Measurements from ENCODE around the gene GNA15. TPM values are rescaled to one million over a fixed set of nuclear protein-coding genes. Genes with fewer than 3 reads are reported as not detected.
"Not testable (repeated sequence)": the region's sequence is repeated elsewhere in the genome, so short reads cannot be mapped to it uniquely, and the experiment has no call there.

GNA15 gene
- not detected for polyA plus RNA-seq (2013, experiment 1 of 2)
- polyA plus RNA-seq (2013, experiment 2 of 2) = not detected

GRCh38 chr19:3135961-3136683 lies at the start of gene GNA15:
Gene GNA15 (plus strand): TSS chr19:3136033. CDS start chr19:3136451, 418 bp downstream.
- H3K36me3 ChIP-seq (ENCODE audit: control insufficient read depth, insufficient read depth, low read length) = no peaks in the 10 kb centered on the region
- no peak within 1 kb of the TSS for H3K4me3 ChIP-seq (ENCODE audit: extremely low read depth, insufficient read depth, low read length, poor library complexity, severe bottlenecking)
- no peak within 1 kb of the TSS for H3K27ac ChIP-seq (ENCODE audit: low read depth, low read length, severe bottlenecking)
- WGBS, 2 experiments (ENCODE audit: insufficient coverage in 2 of 2) = 88 to 89% methylated on average over 27 to 31 of the region's 40 CpGs
- no peaks in the 10 kb centered on the region for H3K9me3 ChIP-seq (ENCODE audit: control insufficient read depth, low read length)
- no peaks in the 10 kb centered on the region for H3K4me1 ChIP-seq (ENCODE audit: control insufficient read depth, insufficient read depth, low read length, poor library complexity, severe bottlenecking)

- Histone ChIP-seq H3K9me3 (ENCODE audit: control insufficient read depth, low read length) (no peaks in the 10 kb centered on the region), H3K27ac (ENCODE audit: low read depth, low read length, severe bottlenecking) (no peak overlapping the region), H3K4me3 (ENCODE audit: extremely low read depth, insufficient read depth, low read length, poor library complexity, severe bottlenecking) (no peak overlapping the region), H3K4me1 (ENCODE audit: control insufficient read depth, insufficient read depth, low read length, poor library complexity, severe bottlenecking) (no peaks in the 10 kb centered on the region), H3K36me3 (ENCODE audit: control insufficient read depth, insufficient read depth, low read length) (no peaks in the 10 kb centered on the region)
- 84 to 91% methylated on average over 4 to 5 of the region's 10 CpGs for WGBS, 2 experiments (ENCODE audit: insufficient coverage in 2 of 2)
These were observed 48.1 kb upstream of the GNA15 start for GRCh38 chr19:3087769-3088168.

DNA sequence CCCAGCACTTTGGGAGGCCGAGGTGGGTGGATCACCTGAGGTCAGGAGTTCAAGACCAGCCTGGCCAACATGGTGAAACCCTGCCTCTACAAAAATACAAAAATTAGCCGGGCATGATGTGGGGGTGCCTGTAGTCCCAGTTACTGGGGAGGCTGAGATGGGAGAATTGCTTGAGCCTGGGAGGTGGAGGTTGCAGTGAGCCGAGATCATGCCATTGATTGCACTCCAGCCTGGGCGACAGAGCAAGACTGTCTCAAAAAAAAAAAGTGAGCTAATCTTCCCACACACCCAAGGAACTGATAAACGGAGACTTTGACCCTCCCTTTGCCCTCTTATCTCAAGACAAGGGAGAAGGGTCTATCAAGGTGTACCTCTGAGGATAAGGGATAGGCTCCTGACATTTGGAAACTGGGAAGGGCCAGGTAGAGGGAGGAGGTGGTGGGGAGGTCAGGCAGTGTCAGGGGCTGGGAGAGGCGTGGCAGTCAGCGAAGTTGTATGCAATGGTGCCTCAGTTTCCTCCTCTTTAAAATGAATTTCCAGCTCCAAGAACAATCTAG lies 46.5 kb upstream of the GNA15 start:
- not testable (repeated sequence) for H3K4me3 ChIP-seq (ENCODE audit: extremely low read depth, insufficient read depth, low read length, poor library complexity, severe bottlenecking); H3K27ac ChIP-seq (ENCODE audit: low read depth, low read length, severe bottlenecking); H3K36me3 ChIP-seq (ENCODE audit: control insufficient read depth, insufficient read depth, low read length); H3K9me3 ChIP-seq (ENCODE audit: control insufficient read depth, low read length); H3K4me1 ChIP-seq (ENCODE audit: control insufficient read depth, insufficient read depth, low read length, poor library complexity, severe bottlenecking)
- WGBS, 2 experiments (ENCODE audit: insufficient coverage in 2 of 2) = 83 to 100% methylated on average over 1 to 3 of the region's 7 CpGs

DNA sequence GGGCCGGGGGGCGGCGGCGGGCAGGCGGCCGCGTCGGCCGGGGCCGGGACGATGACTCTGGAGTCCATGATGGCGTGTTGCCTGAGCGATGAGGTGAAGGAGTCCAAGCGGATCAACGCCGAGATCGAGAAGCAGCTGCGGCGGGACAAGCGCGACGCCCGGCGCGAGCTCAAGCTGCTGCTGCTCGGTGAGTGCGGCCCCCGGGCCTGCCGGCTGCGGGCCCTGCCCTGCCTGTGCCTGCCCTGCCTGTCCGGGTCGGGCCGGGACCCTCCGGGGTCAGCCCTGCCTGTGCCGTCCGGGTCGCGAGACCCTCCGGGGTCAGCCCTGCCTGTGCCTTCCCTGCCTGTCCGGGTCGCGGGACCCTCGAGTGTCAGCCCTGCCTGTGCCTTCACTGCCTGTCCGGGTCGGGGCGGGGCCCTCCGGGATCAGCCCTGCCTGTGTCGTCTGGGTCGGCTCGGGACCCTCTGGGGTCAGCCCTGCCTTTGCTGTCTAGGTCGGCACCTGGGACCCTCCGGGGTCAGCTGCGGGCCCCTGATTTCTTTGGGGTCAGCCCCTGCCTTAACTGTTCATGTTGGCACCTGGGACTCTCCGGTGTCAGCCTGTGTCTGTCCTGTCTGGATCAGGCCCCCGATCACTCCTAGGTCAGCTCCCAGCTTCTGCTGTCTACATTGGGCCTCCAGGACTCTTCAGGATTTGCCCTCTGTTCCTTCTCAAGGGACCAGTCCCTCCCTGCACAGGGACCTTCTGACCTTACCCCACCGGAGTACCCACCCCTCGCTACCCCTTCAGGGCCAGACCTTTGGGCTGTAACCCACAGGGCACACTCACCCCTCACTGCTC lies 41.0 kb upstream of the GNA15 start:
- H3K36me3 ChIP-seq (ENCODE audit: control insufficient read depth, insufficient read depth, low read length) = no peaks in the 10 kb centered on the region
- H3K4me1 ChIP-seq (ENCODE audit: control insufficient read depth, insufficient read depth, low read length, poor library complexity, severe bottlenecking) = peaks cover 18% of the 10 kb centered on the region
- peak overlapping the region; percentile 85 for H3K4me3 ChIP-seq (ENCODE audit: extremely low read depth, insufficient read depth, low read length, poor library complexity, severe bottlenecking)
- 1 to 4% methylated on average over 43 to 53 of the region's 57 CpGs for WGBS, 2 experiments (ENCODE audit: insufficient coverage in 2 of 2)
- H3K27ac ChIP-seq (ENCODE audit: low read depth, low read length, severe bottlenecking) = no peak overlapping the region
- no peaks in the 10 kb centered on the region for H3K9me3 ChIP-seq (ENCODE audit: control insufficient read depth, low read length)

GRCh38 chr19:3095441-3096191 lies 40.2 kb upstream of the GNA15 start:
- Histone ChIP-seq H3K9me3 (ENCODE audit: control insufficient read depth, low read length) (no peaks in the 10 kb centered on the region), H3K4me1 (ENCODE audit: control insufficient read depth, insufficient read depth, low read length, poor library complexity, severe bottlenecking) (peaks cover 18% of the 10 kb centered on the region), H3K4me3 (ENCODE audit: extremely low read depth, insufficient read depth, low read length, poor library complexity, severe bottlenecking) (peak overlapping the region; percentile 85), H3K36me3 (ENCODE audit: control insufficient read depth, insufficient read depth, low read length) (no peaks in the 10 kb centered on the region), H3K27ac (ENCODE audit: low read depth, low read length, severe bottlenecking) (no peak overlapping the region)
- 7 to 9% methylated on average over 17 to 26 of the region's 31 CpGs for WGBS, 2 experiments (ENCODE audit: insufficient coverage in 2 of 2)

- peak overlapping the region; percentile 85 for H3K4me3 ChIP-seq (ENCODE audit: extremely low read depth, insufficient read depth, low read length, poor library complexity, severe bottlenecking)
- H3K9me3 ChIP-seq (ENCODE audit: control insufficient read depth, low read length) = no peaks in the 10 kb centered on the region
- 74% methylated on average over 19 to 22 of the region's 25 CpGs for WGBS, 2 experiments (ENCODE audit: insufficient coverage in 2 of 2)
- H3K36me3 ChIP-seq (ENCODE audit: control insufficient read depth, insufficient read depth, low read length) = no peaks in the 10 kb centered on the region
- no peak overlapping the region for H3K27ac ChIP-seq (ENCODE audit: low read depth, low read length, severe bottlenecking)
- H3K4me1 ChIP-seq (ENCODE audit: control insufficient read depth, insufficient read depth, low read length, poor library complexity, severe bottlenecking) = peaks cover 18% of the 10 kb centered on the region
These were observed 39.4 kb upstream of the GNA15 start for GRCh38 chr19:3096267-3096901.

GRCh38 chr19:3096902-3097326 lies 38.9 kb upstream of the GNA15 start:
- no peak overlapping the region for H3K27ac ChIP-seq (ENCODE audit: low read depth, low read length, severe bottlenecking)
- 94 to 96% methylated on average over 6 to 11 of the region's 11 CpGs for WGBS, 2 experiments (ENCODE audit: insufficient coverage in 2 of 2)
- no peaks in the 10 kb centered on the region for H3K9me3 ChIP-seq (ENCODE audit: control insufficient read depth, low read length)
- no peak overlapping the region for H3K4me3 ChIP-seq (ENCODE audit: extremely low read depth, insufficient read depth, low read length, poor library complexity, severe bottlenecking)
- H3K4me1 ChIP-seq (ENCODE audit: control insufficient read depth, insufficient read depth, low read length, poor library complexity, severe bottlenecking) = peaks cover 18% of the 10 kb centered on the region
- H3K36me3 ChIP-seq (ENCODE audit: control insufficient read depth, insufficient read depth, low read length) = no peaks in the 10 kb centered on the region

GRCh38 chr19:3097442-3097871 lies 38.4 kb upstream of the GNA15 start:
- H3K9me3 ChIP-seq (ENCODE audit: control insufficient read depth, low read length) = no peaks in the 10 kb centered on the region
- no peaks in the 10 kb centered on the region for H3K36me3 ChIP-seq (ENCODE audit: control insufficient read depth, insufficient read depth, low read length)
- H3K4me3 ChIP-seq (ENCODE audit: extremely low read depth, insufficient read depth, low read length, poor library complexity, severe bottlenecking) = no peak overlapping the region
- H3K27ac ChIP-seq (ENCODE audit: low read depth, low read length, severe bottlenecking) = no peak overlapping the region
- WGBS, 2 experiments (ENCODE audit: insufficient coverage in 2 of 2) = 96 to 97% methylated on average over 24 of the region's 24 CpGs
- peaks cover 18% of the 10 kb centered on the region for H3K4me1 ChIP-seq (ENCODE audit: control insufficient read depth, insufficient read depth, low read length, poor library complexity, severe bottlenecking)

GRCh38 chr19:3098141-3098514 lies 37.7 kb upstream of the GNA15 start:
- no peak overlapping the region for H3K4me3 ChIP-seq (ENCODE audit: extremely low read depth, insufficient read depth, low read length, poor library complexity, severe bottlenecking)
- no peaks in the 10 kb centered on the region for H3K36me3 ChIP-seq (ENCODE audit: control insufficient read depth, insufficient read depth, low read length)
- 89 to 91% methylated on average over 15 to 18 of the region's 18 CpGs for WGBS, 2 experiments (ENCODE audit: insufficient coverage in 2 of 2)
- peaks cover 18% of the 10 kb centered on the region for H3K4me1 ChIP-seq (ENCODE audit: control insufficient read depth, insufficient read depth, low read length, poor library complexity, severe bottlenecking)
- no peak overlapping the region for H3K27ac ChIP-seq (ENCODE audit: low read depth, low read length, severe bottlenecking)
- H3K9me3 ChIP-seq (ENCODE audit: control insufficient read depth, low read length) = no peaks in the 10 kb centered on the region
